Measurements from ENCODE around the gene CFAP299. TPM values are rescaled to one million over a fixed set of nuclear protein-coding genes. Genes with fewer than 3 reads are reported as not detected.

The CFAP299 gene
- total and polyA plus RNA-seq, 4 donors = 2.8 to 30.2 (median 6.6) TPM

GRCh38 chr4:80873571-80873970, 538.0 kb downstream of the CFAP299 start:
- Histone ChIP-seq H3K36me3 (ENCODE audit: control insufficient read depth in 4 of 4, insufficient read depth in 4 of 4, low read length in 4 of 4) (no peaks in the 10 kb centered on the region), H3K9me3 (ENCODE audit: control insufficient read depth in 4 of 4, insufficient read depth in 3 of 4, low read length in 3 of 4) (no peaks in the 10 kb centered on the region), H3K27me3 (ENCODE audit: control insufficient read depth in 3 of 3, insufficient read depth in 3 of 3, low read length in 2 of 3) (no peaks in the 10 kb centered on the region), H3K4me1 (ENCODE audit: control insufficient read depth in 5 of 5, insufficient read depth in 5 of 5, low read length in 5 of 5) (no peaks in the 10 kb centered on the region), H3K9ac (ENCODE audit: insufficient read depth in 1 of 2, low read length in 2 of 2) (no peak overlapping the region), H3K27ac (ENCODE audit: low read depth in 1 of 2, low read length in 1 of 2) (no peak overlapping the region), H3K4me3 (no peak overlapping the region)
- no peak for TF ChIP-seq CTCF (IDR thresholded peaks at IDR 0.05; ENCODE audit: control extremely low read depth, extremely low read depth)
- WGBS, 2 donors = 93 to 98% methylated on average over 1 of the region's 1 CpG
- DNase-seq (no peak), ATAC-seq (ENCODE audit: insufficient read depth, low FRiP score) (no peak)

GRCh38 chr4:80874979-80875378, 539.4 kb downstream of the CFAP299 start:
- 94 to 99% methylated on average over 2 of the region's 2 CpGs for WGBS, 2 donors
- no peak overlapping the region for H3K27ac ChIP-seq (ENCODE audit: low read depth in 1 of 2, low read length in 1 of 2)
- no peak overlapping the region for H3K4me3 ChIP-seq
- H3K27me3 ChIP-seq (ENCODE audit: control insufficient read depth in 3 of 3, insufficient read depth in 3 of 3, low read length in 2 of 3) = no peaks in the 10 kb centered on the region
- H3K9me3 ChIP-seq (ENCODE audit: control insufficient read depth in 4 of 4, insufficient read depth in 3 of 4, low read length in 3 of 4) = no peaks in the 10 kb centered on the region
- TF ChIP-seq CTCF (IDR thresholded peaks at IDR 0.05; ENCODE audit: control extremely low read depth, extremely low read depth) = no peak
- DNase-seq = no peak
- ATAC-seq (ENCODE audit: insufficient read depth, low FRiP score) = no peak
- H3K4me1 ChIP-seq (ENCODE audit: control insufficient read depth in 5 of 5, insufficient read depth in 5 of 5, low read length in 5 of 5) = no peaks in the 10 kb centered on the region
- no peaks in the 10 kb centered on the region for H3K36me3 ChIP-seq (ENCODE audit: control insufficient read depth in 4 of 4, insufficient read depth in 4 of 4, low read length in 4 of 4)
- H3K9ac ChIP-seq (ENCODE audit: insufficient read depth in 1 of 2, low read length in 2 of 2) = no peak overlapping the region

GRCh38 chr4:80875642-80876041, 540.1 kb downstream of the CFAP299 start:
- no peak overlapping the region for H3K9ac ChIP-seq (ENCODE audit: insufficient read depth in 1 of 2, low read length in 2 of 2)
- DNase-seq = no peak

More at GRCh38 chr4:80875642-80876041, 540.1 kb downstream of the CFAP299 start:
- Histone ChIP-seq H3K4me1 (ENCODE audit: control insufficient read depth in 5 of 5, insufficient read depth in 5 of 5, low read length in 5 of 5) (no peaks in the 10 kb centered on the region), H3K9me3 (ENCODE audit: control insufficient read depth in 4 of 4, insufficient read depth in 3 of 4, low read length in 3 of 4) (no peaks in the 10 kb centered on the region), H3K36me3 (ENCODE audit: control insufficient read depth in 4 of 4, insufficient read depth in 4 of 4, low read length in 4 of 4) (no peaks in the 10 kb centered on the region), H3K27me3 (ENCODE audit: control insufficient read depth in 3 of 3, insufficient read depth in 3 of 3, low read length in 2 of 3) (no peaks in the 10 kb centered on the region), H3K4me3 (no peak overlapping the region), H3K27ac (ENCODE audit: low read depth in 1 of 2, low read length in 1 of 2) (no peak overlapping the region)
- no peak for ATAC-seq (ENCODE audit: insufficient read depth, low FRiP score)
- no peak for TF ChIP-seq CTCF (IDR thresholded peaks at IDR 0.05; ENCODE audit: control extremely low read depth, extremely low read depth)
- 87 to 94% methylated on average over 3 of the region's 3 CpGs for WGBS, 2 donors

Data from lung (tissue), 12 donors.